ENCODE results near the gene RASGEF1C.

The RASGEF1C gene

DNA sequence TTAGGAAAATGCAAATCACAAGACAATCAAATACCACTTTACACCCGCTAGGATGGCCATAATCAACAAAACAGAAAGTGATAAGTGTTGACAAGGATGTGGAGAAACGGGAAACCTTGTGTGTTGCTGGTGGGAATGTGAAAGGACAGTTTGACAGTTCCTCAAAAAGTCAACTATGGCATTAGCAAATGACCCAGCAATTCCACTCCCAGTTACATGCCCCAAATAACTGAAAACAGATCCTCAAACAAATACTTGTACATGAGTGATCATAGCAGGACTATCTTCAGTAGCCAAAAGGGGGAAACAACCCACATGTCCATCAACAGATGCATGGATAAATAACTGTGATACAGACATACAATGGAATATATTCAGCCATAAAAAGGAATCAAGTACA, 21.2 kb downstream of the RASGEF1C start:
- Histone ChIP-seq H3K4me3 (ENCODE audit: low read depth, low read length) (no peak overlapping the region), H3K27me3 (replicated peaks) (no peaks in the 10 kb centered on the region)
- TF ChIP-seq, protein P1, sequence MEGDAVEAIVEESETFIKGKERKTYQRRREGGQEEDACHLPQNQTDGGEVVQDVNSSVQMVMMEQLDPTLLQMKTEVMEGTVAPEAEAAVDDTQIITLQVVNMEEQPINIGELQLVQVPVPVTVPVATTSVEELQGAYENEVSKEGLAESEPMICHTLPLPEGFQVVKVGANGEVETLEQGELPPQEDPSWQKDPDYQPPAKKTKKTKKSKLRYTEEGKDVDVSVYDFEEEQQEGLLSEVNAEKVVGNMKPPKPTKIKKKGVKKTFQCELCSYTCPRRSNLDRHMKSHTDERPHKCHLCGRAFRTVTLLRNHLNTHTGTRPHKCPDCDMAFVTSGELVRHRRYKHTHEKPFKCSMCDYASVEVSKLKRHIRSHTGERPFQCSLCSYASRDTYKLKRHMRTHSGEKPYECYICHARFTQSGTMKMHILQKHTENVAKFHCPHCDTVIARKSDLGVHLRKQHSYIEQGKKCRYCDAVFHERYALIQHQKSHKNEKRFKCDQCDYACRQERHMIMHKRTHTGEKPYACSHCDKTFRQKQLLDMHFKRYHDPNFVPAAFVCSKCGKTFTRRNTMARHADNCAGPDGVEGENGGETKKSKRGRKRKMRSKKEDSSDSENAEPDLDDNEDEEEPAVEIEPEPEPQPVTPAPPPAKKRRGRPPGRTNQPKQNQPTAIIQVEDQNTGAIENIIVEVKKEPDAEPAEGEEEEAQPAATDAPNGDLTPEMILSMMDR (IDR thresholded peaks at IDR 0.05; ENCODE audit: low read depth, low read length, missing control alignments) = no peak

DNA sequence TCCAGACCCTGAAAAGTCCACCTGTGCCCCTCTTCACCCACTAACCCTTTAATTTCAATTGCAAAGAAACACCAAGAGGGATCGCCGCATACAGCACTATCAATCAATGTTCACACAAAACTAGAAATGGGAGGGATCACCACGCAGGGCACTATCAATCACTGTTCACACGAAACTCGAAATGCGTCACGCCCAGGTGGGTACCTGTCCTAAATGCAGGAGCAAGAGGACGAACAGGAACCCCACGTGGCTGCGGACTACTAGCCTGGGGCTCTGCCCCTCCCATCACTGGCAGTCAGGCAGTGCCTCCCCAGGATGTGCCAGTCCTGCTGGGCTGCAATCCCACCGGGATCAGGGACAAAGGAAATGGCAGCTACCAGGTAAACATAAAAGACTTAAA, 28.2 kb downstream of the RASGEF1C start:
- H3K27me3 ChIP-seq (replicated peaks) = no peaks in the 10 kb centered on the region
- no peaks in the 10 kb centered on the region for H3K36me3 ChIP-seq (replicated peaks)
- in situ Hi-C loops (cut with HindIII; ENCODE audit: low pct_ligation_motif_present, low sequenced_read_pairs) = no loop called here
- no peak for DNase-seq
- H3K27ac ChIP-seq = no peak overlapping the region
- H3K4me3 ChIP-seq (ENCODE audit: low read depth, low read length) = no peak overlapping the region
- TF ChIP-seq, protein P1 (IDR thresholded peaks at IDR 0.05; ENCODE audit: low read depth, low read length, missing control alignments) = no peak

More for the DNA sequence above, 21.2 kb downstream of the RASGEF1C start:
- Histone ChIP-seq H3K27ac (no peak overlapping the region), H3K36me3 (replicated peaks) (no peaks in the 10 kb centered on the region)
- no peak for DNase-seq
- in situ Hi-C loops (cut with HindIII; ENCODE audit: low pct_ligation_motif_present, low sequenced_read_pairs) = no loop called here

DNA sequence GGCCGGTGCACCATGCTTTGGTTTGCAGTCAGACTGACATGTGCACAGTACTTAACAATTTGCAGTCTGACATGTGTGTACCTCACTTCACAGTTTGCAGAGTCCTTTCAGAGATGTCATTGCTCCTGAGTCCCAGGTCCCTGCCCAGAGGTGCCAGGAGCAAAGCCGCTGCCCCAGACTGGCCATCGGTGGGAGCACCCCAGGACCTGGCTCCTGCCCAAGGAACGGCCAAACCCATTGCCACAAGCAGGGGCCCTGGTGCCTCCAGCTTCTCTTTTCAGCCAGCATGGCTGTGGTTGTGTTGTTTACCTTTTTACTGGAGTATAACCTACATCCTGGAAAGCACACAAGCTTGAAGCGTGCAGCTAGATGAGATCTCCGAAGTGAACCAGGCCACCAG, 28.6 kb downstream of the RASGEF1C start:
- H3K27ac ChIP-seq = no peak overlapping the region

DNA sequence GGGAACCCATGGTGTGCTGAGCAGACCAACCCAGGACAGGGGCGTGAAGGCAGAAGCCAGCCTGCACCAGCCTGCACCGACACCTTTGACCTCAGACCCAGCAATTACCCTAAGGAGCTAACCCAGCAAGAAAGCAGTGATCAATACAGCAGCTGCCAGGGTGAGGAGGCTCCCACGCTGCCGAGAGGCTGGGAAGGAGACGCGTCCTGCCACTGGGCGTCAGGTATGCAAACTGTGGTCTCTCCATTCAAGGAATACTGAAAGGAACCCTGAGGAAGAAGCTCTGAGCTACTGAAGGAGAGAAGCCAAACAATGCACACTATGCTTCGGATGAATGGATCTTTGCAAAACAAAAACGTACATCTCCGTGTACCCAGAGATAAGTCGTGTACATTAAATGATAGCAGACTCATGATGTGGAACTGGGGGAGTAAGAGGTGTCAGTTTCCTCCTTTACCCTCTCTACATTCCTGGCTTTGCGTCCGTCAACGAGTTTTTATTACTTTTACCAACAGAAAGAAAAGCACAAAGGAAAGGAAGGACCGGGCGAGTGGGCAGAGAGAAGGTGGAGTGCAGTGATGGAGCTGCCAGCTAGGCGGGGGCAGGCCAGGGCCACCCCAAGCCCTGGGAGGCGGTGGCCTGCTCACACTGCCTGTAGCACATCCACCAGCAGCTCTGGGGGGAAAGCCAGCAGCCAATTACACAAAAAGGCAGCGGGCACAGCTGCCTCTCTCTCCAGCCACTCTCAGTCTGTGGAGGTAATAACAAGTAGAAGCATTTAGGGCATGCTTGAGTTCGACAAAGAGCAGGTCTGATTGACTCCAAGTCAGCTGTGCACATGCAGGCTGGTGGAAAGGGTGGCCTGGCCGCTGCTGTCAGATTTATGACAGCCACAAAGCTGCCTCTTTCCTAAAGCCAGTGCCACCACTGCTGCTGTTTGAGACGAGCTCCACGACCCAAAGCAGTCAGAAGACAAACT, 29.3 kb downstream of the RASGEF1C start:
- in situ Hi-C loops (cut with HindIII; ENCODE audit: low pct_ligation_motif_present, low sequenced_read_pairs) = no loop called here
- DNase-seq = no peak

More for the DNA sequence above, 28.6 kb downstream of the RASGEF1C start:
- Histone ChIP-seq H3K4me3 (ENCODE audit: low read depth, low read length) (no peak overlapping the region), H3K36me3 (replicated peaks) (no peaks in the 10 kb centered on the region), H3K27me3 (replicated peaks) (no peaks in the 10 kb centered on the region)
- in situ Hi-C loops (cut with HindIII; ENCODE audit: low pct_ligation_motif_present, low sequenced_read_pairs) = no loop called here
- TF ChIP-seq, protein P1 (IDR thresholded peaks at IDR 0.05; ENCODE audit: low read depth, low read length, missing control alignments) = no peak
- DNase-seq = no peak

DNA sequence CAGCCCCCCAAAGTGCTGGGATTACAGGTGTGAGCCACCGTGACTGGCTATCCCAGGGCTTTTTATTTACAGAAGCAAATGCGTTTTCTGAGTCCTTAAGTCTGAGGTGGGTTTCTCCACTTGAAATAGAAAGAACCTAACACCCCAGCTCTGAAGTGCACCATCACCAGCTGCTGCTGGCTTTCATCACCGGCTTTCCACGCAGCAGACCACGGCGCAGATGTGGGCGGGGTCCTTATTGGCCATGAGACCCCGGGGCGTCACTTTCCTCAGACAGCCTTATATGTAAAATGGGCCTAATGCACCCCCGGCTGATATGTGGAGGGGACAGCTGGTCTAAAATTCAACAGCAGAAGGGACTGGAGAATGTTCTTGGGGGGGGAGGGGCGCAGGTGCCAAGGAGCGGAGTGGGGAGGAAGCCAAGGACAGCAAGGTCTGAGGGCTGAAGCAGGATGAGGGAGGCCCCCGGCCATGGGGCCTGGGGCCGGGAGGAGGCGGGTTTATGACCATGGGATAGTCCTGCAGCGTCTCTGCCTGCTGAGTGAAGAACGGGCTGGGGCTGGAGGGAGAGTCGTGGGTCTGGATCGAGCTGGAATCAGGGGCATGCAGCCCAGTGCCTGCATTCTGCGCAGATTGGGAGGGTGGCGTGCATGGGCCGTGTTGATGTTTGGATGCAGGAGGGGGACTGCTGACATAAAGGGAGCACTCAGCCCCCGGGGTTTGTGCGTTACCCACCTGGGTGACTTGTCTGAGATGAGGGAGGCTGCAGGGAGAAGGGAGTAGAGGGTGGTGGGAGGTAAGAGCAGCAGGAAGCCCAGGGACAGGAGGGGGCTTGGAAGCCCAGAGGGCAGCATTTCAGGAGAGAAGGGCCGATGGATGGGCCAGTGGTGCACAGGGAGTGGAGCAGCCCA, 30.2 kb downstream of the RASGEF1C start:
- Histone ChIP-seq H3K36me3 (replicated peaks) (no peaks in the 10 kb centered on the region), H3K4me3 (ENCODE audit: low read depth, low read length) (no peak overlapping the region), H3K27ac (no peak overlapping the region), H3K27me3 (replicated peaks) (no peaks in the 10 kb centered on the region)
- TF ChIP-seq, protein P1 (IDR thresholded peaks at IDR 0.05; ENCODE audit: low read depth, low read length, missing control alignments) = no peak
- DNase-seq = no peak
- in situ Hi-C loops (cut with HindIII; ENCODE audit: low pct_ligation_motif_present, low sequenced_read_pairs) = no loop called here

More for the DNA sequence above, 29.3 kb downstream of the RASGEF1C start:
- Histone ChIP-seq H3K36me3 (replicated peaks) (no peaks in the 10 kb centered on the region), H3K27me3 (replicated peaks) (no peaks in the 10 kb centered on the region), H3K4me3 (ENCODE audit: low read depth, low read length) (no peak overlapping the region), H3K27ac (no peak overlapping the region)
- TF ChIP-seq, protein P1 (IDR thresholded peaks at IDR 0.05; ENCODE audit: low read depth, low read length, missing control alignments) = no peak

Data from brain microvascular endothelial cell (primary cell).